ENCODE measurements around the gene SMCHD1. TPM values are rescaled to one million over a fixed set of nuclear protein-coding genes. Genes with fewer than 3 reads are reported as not detected.

SMCHD1 gene
- total RNA-seq: 54.1 TPM
- long read RNA-seq, full-length matches to known transcripts: 6 of 18 reads
- long read RNA-seq, partial matches to known transcripts: 8 of 18 reads
- long read RNA-seq, other reads (novel, unspliced or antisense): 4 of 18 reads

DNA sequence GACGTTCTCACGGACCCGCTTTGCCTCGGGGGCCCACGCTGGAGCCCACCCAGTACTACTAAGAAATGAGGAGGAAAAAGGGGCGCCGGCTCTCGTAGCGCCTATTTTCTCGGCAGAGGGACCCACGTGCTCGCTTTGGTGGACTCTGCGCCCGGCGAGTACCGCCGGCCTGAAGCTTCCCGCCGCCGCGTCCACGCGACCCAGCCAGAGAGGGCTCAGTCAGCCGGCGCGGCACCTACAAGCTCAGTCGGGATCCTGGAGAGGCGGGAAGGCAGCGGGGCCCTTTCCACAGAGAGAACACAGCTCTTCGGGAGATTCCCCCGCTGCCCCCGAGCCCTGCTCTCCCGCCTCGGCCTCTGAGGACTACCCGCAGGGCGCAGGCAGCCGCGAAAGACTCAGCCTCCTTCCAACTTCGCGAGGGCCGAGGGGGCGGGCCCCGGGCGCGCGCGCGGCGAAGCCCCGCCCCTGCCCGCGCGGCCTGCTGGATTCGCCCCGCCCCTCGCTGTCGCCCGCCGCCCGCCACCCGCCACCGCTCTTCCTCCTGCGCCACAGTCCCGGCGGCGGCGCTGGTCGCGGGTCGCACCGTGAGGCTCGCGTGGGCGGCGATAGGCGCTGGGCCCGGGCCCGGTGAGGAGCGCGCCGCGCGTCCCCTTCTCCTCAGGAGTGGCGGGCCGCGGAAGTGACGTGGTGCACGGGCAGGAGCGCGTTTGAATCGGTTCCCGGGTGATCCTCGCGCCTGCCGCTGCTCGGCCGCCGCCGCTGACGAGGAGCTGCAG, at the start of gene SMCHD1:
Gene SMCHD1 (plus strand): TSS at position 549 of the 776 bp plus-strand sequence. CDS start 350 bp downstream, outside the sequence.
- Histone ChIP-seq H3K27ac (peak within 1 kb of the TSS; percentile 94), H3K9me3 (no peaks in the 10 kb centered on the region), H3K4me1 (peaks cover 23% of the 10 kb centered on the region), H3K4me3 (peak within 1 kb of the TSS; percentile 89), H3K36me3 (no peaks in the 10 kb centered on the region), H3K27me3 (no peaks in the 10 kb centered on the region)
- TF ChIP-seq, protein P1, sequence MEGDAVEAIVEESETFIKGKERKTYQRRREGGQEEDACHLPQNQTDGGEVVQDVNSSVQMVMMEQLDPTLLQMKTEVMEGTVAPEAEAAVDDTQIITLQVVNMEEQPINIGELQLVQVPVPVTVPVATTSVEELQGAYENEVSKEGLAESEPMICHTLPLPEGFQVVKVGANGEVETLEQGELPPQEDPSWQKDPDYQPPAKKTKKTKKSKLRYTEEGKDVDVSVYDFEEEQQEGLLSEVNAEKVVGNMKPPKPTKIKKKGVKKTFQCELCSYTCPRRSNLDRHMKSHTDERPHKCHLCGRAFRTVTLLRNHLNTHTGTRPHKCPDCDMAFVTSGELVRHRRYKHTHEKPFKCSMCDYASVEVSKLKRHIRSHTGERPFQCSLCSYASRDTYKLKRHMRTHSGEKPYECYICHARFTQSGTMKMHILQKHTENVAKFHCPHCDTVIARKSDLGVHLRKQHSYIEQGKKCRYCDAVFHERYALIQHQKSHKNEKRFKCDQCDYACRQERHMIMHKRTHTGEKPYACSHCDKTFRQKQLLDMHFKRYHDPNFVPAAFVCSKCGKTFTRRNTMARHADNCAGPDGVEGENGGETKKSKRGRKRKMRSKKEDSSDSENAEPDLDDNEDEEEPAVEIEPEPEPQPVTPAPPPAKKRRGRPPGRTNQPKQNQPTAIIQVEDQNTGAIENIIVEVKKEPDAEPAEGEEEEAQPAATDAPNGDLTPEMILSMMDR (IDR thresholded peaks at IDR 0.05): no peak
- DNase-seq (peak; percentile 97), ATAC-seq (peak; percentile 95)
- intact Hi-C loops (cut with DNase I): no loop called here

DNA sequence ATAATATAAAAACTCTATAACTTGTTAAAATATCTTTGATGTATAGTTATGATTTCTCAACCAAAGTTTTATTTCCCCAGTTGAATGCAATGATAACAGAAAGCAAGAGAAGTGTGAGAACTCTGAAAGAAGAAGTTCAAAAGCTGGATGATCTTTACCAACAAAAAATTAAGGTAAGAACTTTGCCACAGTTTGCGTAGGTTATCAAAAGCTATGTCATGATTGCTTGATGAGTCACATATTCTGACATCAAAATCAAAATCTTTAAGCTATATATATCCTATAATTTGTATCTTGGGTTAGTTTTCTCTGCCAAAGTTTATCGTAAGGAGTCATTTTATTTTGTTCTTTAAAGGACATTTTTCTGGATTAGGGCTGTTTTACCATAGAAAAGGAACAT, 49.2 kb upstream of the SMCHD1 start:
- intact Hi-C loops (cut with DNase I): no loop called here
- Histone ChIP-seq H3K4me1 (peaks cover 6% of the 10 kb centered on the region), H3K4me3 (peak overlapping the region; percentile 26), H3K27ac (peak overlapping the region; percentile 11), H3K36me3 (no peaks in the 10 kb centered on the region), H3K27me3 (no peaks in the 10 kb centered on the region), H3K9me3 (no peaks in the 10 kb centered on the region)
- ATAC-seq (no peak), DNase-seq (no peak)
- TF ChIP-seq, protein P1 (IDR thresholded peaks at IDR 0.05): no peak

DNA sequence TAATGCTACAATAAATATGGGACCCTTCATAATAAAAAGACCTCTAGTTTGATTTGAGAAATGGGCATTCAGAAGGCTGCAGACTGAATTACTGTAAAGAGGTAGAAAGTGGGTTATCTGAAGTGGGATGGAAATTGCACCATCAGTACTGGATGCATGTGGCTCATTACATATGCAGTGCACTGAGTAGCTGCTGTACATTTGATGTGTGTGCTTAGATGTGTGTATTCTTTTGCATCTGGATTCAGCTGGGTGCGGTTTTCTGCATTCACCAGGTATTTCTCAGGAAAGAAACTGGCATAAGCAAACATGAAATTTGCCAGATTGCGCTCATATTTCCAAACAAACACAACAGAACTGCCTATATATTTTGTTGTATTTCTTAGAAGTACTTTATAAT, 45.9 kb upstream of the SMCHD1 start:
- no peak overlapping the region for H3K4me3 ChIP-seq
- no peak overlapping the region for H3K27ac ChIP-seq
- H3K9me3 ChIP-seq: no peaks in the 10 kb centered on the region
- TF ChIP-seq, protein P1 (IDR thresholded peaks at IDR 0.05): no peak
- ATAC-seq: no peak
- intact Hi-C loops (cut with DNase I): no loop called here
- H3K4me1 ChIP-seq: peaks cover 6% of the 10 kb centered on the region
- no peaks in the 10 kb centered on the region for H3K36me3 ChIP-seq
- no peak for DNase-seq
- no peaks in the 10 kb centered on the region for H3K27me3 ChIP-seq

DNA sequence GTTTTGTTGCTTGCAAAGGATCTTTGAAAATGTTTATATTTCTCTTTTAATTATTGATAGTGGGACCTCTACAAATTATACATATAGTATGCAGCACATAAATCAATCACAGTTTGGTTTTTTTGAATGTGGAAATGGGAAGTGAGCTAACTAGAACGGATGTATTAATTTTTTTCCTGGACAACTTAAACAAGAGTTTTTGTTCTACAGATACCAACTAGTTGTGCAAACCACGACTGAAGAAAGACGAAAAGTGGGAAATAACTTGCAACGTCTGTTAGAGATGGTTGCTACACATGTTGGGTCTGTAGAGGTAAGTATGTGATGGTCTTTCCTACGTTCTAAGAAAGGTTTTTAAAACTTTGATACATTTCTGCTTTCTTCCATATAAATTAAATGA, 45.0 kb upstream of the SMCHD1 start:
- Histone ChIP-seq H3K27ac (no peak overlapping the region), H3K4me3 (no peak overlapping the region), H3K9me3 (no peaks in the 10 kb centered on the region), H3K27me3 (no peaks in the 10 kb centered on the region), H3K36me3 (no peaks in the 10 kb centered on the region), H3K4me1 (peaks cover 2% of the 10 kb centered on the region)
- DNase-seq (no peak), ATAC-seq (no peak)
- TF ChIP-seq, protein P1 (IDR thresholded peaks at IDR 0.05): no peak
- intact Hi-C loops (cut with DNase I): no loop called here

DNA sequence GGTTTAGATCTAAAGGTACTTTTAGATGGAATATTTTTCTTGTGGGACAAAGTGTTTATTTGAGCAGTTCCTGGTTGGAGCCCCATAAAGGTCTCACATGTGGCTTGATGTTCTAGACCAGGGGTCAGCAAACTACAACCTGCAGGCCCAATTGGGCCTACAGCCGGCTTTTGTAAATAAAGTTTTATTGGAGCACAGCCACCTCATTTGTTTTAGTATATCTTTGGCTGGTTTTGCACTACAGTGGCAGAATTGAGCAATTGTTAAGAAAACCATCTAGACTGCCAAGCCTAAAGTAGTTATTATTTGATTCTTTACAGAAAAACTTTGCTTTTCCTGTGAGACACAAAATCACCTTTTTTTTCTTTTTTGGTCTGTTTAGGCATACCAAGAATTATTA, 42.5 kb upstream of the SMCHD1 start:
- no peaks in the 10 kb centered on the region for H3K9me3 ChIP-seq
- ATAC-seq (no peak), DNase-seq (no peak)
- TF ChIP-seq, protein P1 (IDR thresholded peaks at IDR 0.05): no peak
- no peaks in the 10 kb centered on the region for H3K36me3 ChIP-seq
- intact Hi-C loops (cut with DNase I): no loop called here
- no peaks in the 10 kb centered on the region for H3K27me3 ChIP-seq
- no peaks in the 10 kb centered on the region for H3K4me1 ChIP-seq
- no peak overlapping the region for H3K27ac ChIP-seq
- no peak overlapping the region for H3K4me3 ChIP-seq
